ENCODE data around the gene A1CF.
"Not testable (repeated sequence)": the region's sequence is repeated elsewhere in the genome, so short reads cannot be mapped to it uniquely, and the experiment has no call there.

The A1CF gene

GRCh38 chr10:50885097-50885859, at the start of gene A1CF:
TSS of gene A1CF (minus strand) at chr10:50885627. CDS start at chr10:50859940, 25,687 bp downstream.
- in situ Hi-C loops (cut with MboI; ENCODE audit: low sequenced_read_pairs): no loop called here

DNA sequence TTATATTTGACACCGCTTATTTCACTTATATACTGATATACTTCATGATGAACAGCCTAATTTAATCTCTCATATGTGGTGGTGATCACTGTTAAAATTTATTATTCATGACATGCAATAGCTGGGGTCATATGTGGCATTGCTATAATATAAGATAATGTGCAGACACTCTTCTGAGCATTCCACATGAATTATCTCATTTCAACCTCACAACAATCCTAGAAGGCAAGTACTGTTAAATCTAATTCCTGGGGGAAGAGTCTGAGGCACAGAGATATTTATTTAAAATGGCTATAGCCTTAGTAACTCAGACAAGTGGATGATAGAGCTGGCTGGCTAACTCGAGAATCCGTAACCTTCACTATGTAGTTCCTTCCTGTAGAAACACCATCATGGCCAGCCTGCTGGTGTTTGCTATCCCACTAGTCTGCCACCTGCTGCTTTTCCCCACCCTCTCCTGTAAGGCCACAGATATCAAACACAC, 46.6 kb upstream of the A1CF start:
- in situ Hi-C loops (cut with MboI; ENCODE audit: low sequenced_read_pairs): no loop called here

DNA sequence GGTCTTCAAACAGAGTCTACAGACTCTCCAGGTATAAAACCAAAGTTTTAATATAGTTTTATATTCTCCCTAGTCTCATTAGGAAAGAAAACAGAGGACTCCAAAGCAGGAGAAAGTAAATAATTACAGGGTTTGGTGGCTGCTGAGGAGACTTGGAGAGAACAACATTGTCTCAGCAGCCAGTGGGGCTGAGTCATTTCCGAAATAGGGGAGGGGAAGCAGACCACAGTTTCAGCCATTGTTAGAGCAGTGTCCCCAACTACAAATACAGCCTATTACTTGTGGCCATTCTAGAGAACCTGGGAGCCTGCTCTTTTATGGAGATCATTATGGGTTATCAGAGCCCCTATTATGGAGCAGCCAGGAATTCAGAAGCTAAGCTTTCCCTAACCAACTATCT, 44.2 kb upstream of the A1CF start:
- in situ Hi-C loops (cut with MboI; ENCODE audit: low sequenced_read_pairs): no loop called here

DNA sequence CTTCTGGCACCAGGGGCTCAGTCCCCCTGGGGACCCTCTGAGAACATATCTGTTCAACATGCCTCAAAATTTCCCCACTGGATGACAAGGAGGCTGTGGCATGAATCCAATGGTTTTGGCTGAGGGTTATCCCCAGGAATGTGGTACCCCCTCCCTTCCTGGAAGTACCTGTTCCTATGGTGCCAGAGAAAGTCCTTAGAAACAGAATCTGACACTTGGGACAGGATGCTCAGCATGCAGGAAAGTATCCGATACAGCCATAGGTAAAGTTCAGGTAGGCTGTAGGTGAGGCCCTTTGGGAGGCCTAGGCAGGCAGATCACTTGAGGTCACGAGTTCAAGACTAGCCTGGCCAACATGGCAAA, 42.7 kb upstream of the A1CF start:
- in situ Hi-C loops (cut with MboI; ENCODE audit: low sequenced_read_pairs): no loop called here

GRCh38 chr10:50927522-50928189, 42.2 kb upstream of the A1CF start:
- in situ Hi-C loops (cut with MboI; ENCODE audit: low sequenced_read_pairs): no loop called here

DNA sequence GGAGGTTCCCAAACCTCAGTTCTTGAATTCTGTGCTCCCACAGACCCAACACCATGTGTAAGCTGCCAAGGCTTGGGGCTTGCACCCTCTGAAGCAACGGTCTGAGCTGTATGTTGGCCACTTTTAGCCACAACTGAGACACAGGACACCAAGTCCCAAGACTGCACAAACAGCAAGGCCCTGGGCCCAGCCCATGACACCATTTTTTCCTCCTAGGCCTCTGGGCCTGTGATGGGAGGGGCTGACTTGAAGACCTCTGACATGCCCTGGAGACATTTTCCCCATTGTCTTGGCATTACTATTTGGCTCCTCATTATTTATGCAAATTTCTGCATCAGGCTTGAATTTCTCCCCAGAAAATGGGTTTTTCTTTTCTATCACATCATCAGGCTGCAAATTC, 38.0 kb upstream of the A1CF start:
- in situ Hi-C loops (cut with MboI; ENCODE audit: low sequenced_read_pairs): not testable (repeated sequence)

DNA sequence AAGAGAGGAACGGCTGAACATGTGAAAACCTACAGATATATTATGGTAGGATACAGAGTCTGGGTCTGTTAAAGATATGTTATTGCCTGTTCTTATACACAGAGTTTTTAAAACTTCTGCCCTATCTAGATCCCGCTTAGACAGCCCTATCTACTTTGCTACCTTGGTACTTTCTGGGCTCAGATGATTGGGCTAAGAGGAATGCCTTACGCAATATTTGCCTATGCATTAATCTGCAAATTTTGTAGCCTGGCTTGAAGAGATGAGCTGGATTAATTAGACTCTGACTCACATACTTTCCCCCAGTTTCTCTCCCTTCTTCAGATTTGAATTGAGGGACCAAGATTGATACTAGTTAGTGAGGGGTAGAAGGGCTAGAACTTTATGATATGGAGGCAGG, 33.6 kb upstream of the A1CF start:
- in situ Hi-C loops (cut with MboI; ENCODE audit: low sequenced_read_pairs): no loop called here

GRCh38 chr10:50918529-50918928, 33.1 kb upstream of the A1CF start:
- in situ Hi-C loops (cut with MboI; ENCODE audit: low sequenced_read_pairs): no loop called here

DNA sequence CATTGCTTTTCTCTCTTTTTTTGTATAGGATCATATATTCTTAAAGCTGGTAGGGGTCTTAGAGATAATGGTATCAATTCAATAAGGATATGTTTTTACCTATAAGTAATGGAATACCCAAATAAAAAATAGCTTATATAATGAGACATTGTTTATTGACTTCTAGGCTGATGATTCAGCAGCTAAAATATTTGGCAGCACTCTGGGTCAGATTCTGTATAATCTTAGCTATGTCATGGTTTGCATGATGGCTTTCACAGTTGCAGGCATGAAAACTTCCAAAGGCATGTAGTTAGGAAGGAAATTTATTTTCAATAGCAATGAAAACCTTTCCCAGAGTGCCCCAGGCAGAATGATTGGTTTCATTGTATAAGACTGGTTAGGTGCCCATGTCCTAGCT, 32.1 kb upstream of the A1CF start:
- in situ Hi-C loops (cut with MboI; ENCODE audit: low sequenced_read_pairs): no loop called here

- in situ Hi-C loops (cut with MboI; ENCODE audit: low sequenced_read_pairs): no loop called here
Observed at GRCh38 chr10:50909334-50910014, 24.0 kb upstream of the A1CF start.

DNA sequence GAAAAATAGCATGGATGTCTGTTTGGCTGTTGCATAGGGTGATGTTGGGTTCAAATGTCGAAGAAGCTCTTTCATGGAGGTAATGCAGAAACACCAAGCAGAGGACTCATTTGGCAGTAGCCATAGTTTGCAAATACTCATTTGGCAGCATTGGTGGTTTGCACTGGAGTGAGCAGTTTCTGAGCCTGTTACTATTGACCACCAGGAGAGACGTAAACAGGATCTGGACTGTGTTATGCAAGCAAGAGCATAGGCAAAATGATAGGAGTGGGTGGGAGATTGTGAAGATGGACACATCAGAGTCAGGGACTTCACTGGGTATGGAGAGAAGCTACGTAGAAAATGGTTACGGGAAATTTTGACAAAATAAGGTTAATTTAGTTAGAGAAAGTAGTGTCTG, 22.9 kb upstream of the A1CF start:
- in situ Hi-C loops (cut with MboI; ENCODE audit: low sequenced_read_pairs): no loop called here

GRCh38 chr10:50905797-50906196, 20.4 kb upstream of the A1CF start:
- in situ Hi-C loops (cut with MboI; ENCODE audit: low sequenced_read_pairs): not testable (repeated sequence)

- in situ Hi-C loops (cut with MboI; ENCODE audit: low sequenced_read_pairs): no loop called here
Observed at GRCh38 chr10:50896721-50897120, 11.3 kb upstream of the A1CF start.

DNA sequence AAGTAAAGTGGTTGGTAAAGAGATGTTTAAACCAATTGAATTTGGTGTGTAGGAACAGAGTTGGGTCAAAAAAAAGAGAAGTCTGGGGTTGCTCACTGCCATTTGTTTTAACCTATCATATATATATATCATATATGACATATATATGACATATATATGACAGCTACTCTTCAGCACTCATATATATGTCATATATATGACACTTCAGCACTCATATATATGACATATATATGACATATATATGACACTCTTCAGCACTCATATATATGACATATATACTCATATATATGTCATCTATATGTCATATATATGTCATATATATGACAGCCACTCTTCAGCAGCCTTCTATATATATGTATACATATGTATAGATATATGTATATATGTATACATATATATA, 8.9 kb upstream of the A1CF start:
- in situ Hi-C loops (cut with MboI; ENCODE audit: low sequenced_read_pairs): no loop called here

GRCh38 chr10:50892467-50892866, 7.0 kb upstream of the A1CF start:
- in situ Hi-C loops (cut with MboI; ENCODE audit: low sequenced_read_pairs): no loop called here

- in situ Hi-C loops (cut with MboI; ENCODE audit: low sequenced_read_pairs): no loop called here
Observed at GRCh38 chr10:50884302-50884701, 1.1 kb downstream of the A1CF start.

- in situ Hi-C loops (cut with MboI; ENCODE audit: low sequenced_read_pairs): no loop called here
Observed at GRCh38 chr10:50883629-50884028, 1.8 kb downstream of the A1CF start.

DNA sequence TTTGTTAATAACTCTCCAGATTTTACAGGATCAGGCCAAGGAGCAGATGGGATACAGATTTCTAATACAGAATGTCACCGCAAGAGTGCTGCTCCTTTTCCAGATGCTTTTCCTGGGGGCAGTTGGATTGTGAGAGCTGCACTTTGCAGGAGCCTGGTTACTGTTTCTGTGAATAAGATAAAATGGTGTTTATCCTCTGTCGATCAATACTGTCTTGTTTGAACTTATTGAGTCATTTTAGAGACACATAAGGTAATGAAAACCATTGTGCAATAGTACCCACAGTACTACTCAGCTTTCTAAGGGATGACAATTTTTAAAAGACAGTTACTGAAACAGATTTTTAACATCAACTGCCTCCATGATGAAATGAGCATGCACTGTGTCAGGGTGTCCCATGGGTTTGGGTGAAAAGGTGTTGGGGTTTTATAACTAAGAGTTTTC, 2.9 kb downstream of the A1CF start:
- in situ Hi-C loops (cut with MboI; ENCODE audit: low sequenced_read_pairs): no loop called here

- in situ Hi-C loops (cut with MboI; ENCODE audit: low sequenced_read_pairs): not testable (repeated sequence)
Observed at GRCh38 chr10:50881046-50881445, 4.4 kb downstream of the A1CF start.

DNA sequence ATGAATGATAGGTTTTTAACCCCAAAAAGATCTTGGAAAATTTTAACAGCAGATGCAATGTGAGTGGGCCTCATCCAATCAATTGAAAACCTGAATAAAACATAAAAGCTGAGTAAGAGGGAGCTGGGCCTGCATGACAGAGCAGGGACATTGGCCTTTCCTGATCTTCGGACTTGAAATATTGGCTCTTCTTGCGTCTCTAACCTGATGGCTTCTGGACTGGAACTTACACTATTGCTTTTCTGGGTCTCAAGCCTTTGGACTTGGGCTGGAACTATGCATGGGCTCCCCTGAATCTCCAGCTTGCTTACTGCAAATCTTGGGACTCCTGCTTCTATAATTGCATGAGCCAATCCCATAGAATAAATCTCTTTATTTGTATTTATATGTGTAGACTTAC, 9.0 kb downstream of the A1CF start:
- in situ Hi-C loops (cut with MboI; ENCODE audit: low sequenced_read_pairs): no loop called here

GRCh38 chr10:50874723-50875122, 10.7 kb downstream of the A1CF start:
- in situ Hi-C loops (cut with MboI; ENCODE audit: low sequenced_read_pairs): no loop called here

DNA sequence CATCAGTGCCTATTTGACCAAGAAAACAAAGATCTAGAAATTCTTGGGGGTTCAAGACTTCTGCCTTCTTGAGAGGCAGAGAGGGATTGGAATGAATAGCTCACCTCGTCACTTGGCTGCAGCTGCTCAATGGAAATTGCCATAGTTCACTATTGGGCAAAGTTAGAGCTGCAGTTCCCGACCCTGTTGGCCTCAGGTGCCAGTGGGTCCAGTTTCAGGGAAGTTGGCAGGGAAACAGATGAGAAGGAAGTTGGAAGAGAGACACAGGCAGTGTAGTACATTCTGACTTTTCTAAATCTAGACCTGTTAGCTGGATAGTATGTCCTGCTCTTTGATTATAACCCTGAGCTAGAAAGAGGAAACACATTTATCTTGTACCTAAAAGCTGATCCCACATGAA, 19.1 kb downstream of the A1CF start:
- in situ Hi-C loops (cut with MboI; ENCODE audit: low sequenced_read_pairs): no loop called here

All from HL-60/S4 treated with phorbol 12-myristate 13-acetate at 8.2 ng/mL for 4 days and 3 days (cell line).